GM12801 (cell line): ENCODE results near the gene CDKN1A.

Experiments
- CTCF ChIP-seq: IDR thresholded peaks from one replicate; pipeline ENCODE4 v1.5.1; 2011; ENCODE audit warnings: control low read depth; ENCODE audit not compliant: insufficient read length; ENCODE audit errors: extremely low read depth

Gene CDKN1A

DNA sequence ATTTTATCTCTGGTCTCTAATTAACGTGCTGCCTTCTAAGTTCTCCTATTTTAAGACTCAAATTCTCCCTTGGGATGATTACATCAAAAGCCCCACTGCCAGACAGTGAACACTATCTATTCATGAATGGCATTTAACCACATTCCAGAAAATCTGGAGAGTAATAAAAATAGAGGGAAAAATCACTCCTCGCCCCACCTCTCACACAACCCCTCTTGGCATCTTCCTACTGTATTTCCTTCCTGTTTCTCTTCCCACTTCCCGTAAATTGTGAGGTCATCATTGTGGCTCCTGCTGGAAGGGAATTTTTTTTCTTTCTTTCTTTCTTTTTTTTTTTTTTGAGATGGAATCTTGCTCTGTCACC lies 50.6 kb downstream of the CDKN1A start:
- no peak for TF ChIP-seq CTCF

- TF ChIP-seq CTCF, result no peak
Measured at GRCh38 chr6:36730424-36731380, 52.2 kb downstream of the CDKN1A start.

- no peak for TF ChIP-seq CTCF
Measured at GRCh38 chr6:36731622-36732310, 53.3 kb downstream of the CDKN1A start.

DNA sequence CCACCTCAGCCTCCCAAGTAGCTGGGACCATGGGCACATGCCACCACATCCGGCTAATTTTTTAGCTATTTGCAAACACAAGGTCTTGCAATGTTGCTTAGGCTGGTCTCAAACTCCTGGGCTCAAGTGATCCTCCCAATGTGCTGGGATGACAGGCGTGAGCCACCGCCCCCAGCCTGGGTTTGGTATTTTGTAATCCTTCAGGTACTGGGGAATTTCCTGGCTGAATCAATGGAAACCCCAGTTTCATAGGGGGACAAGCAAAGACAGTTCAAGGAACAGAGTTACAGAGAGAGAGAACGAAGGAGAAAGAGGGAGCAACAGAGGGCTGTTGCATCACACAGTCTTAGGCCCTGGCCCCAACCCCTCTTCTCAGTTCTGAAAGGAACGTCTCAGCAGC lies 54.8 kb downstream of the CDKN1A start:
- no peak for TF ChIP-seq CTCF

DNA sequence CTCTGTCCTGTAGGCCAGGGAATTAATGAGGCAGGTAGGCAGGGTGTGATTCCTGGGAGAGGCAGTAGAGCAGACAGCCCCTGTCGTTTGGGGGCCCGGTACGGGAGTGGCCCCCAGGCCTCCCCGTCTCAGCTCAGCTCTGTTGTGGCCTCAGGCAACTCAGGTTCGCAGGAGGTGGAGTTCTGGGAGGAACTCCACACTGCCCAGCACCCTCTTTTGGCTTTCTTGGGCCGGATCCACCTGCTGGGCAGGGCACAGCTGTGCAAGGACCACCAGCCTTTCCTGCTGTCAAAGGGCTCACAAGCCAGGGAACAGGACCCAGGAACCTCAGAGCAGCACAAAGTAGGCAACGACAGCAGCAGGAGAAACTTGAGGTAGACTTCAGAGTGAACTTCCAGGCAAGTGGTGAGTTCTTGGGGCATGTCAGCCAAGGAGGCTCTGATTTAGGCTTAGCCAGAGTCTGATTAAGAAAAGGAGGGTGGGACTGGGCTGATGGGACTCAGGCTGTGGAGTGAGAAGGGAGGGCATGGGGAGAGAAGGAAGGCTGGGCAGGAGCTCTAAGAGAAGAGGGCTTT lies 56.1 kb downstream of the CDKN1A start:
- TF ChIP-seq CTCF, result no peak

DNA sequence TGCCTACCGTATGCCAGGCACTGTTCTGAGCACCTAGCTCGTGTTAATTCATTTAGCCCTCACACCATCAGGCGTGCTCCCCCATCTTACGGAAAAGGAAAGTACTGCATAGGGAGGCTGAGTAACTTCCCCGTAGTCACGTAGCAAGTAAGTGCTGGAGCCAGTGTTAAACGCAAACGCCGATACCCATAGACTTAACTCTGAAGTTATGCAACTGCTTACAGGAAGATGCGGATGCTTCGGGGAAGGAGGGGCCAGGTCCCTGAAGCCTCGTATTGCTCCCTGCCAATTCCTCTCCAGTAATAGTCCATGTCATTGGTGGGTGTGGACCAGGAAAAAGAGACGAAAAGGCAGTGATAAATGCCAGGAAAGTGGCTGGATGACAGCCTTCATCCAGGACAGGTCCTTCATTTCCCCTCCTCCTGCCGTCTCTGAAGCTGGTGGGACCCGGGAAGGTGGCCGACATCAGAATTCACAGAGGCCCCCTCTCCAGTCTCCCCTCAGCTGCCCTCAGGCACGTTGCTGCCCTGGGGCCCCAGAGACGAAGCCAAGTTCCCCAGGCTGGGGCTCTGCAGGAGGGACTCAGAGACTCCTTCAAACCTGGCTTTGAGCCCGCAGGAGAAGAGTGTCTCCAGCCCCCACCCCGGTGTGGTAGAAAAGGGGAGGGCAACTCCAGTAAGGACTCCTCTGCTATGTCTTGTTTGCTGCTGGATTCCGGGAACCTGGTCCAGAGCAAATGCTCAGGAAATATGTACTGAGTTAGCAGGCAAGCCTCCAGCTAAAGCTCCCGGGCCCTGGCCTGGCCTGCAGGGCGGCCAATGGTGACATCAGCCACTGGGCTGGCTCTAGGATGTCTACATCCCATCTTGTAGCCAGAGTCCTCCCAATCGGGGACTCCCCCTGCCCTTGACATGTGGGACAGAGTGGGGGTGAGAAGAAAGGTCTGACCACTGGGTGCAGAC lies 56.9 kb downstream of the CDKN1A start:
- no peak for TF ChIP-seq CTCF
